ENCODE results near the gene DLX5. TPM values are rescaled to one million over a fixed set of nuclear protein-coding genes. Genes with fewer than 3 reads are reported as not detected.

Gene DLX5
- total RNA-seq, 4 donors from 2014 or later, result 0.69 to 1.3 TPM; not detected in 2

GRCh38 chr7:97020996-97021746, 3.5 kb downstream of the DLX5 start:
- TF ChIP-seq CTCF (IDR thresholded peaks at IDR 0.05), result no peak
- ATAC-seq (ENCODE audit: low FRiP score), result no peak
- no peak for DNase-seq (ENCODE audit: low spot score)

- DNase-seq (ENCODE audit: low spot score), result no peak
- no peak for ATAC-seq (ENCODE audit: low FRiP score)
- no peak for TF ChIP-seq CTCF (IDR thresholded peaks at IDR 0.05)
These were observed 4.0 kb downstream of the DLX5 start for GRCh38 chr7:97020601-97020995.

- DNase-seq (ENCODE audit: low spot score), result no peak
- ATAC-seq (ENCODE audit: low FRiP score), result no peak
- TF ChIP-seq CTCF (IDR thresholded peaks at IDR 0.05), result no peak
These were observed 4.9 kb downstream of the DLX5 start for GRCh38 chr7:97019710-97020225.

GRCh38 chr7:97018791-97019531, 5.7 kb downstream of the DLX5 start:
- no peak for TF ChIP-seq CTCF (IDR thresholded peaks at IDR 0.05)
- no peak for DNase-seq (ENCODE audit: low spot score)
- ATAC-seq (ENCODE audit: low FRiP score), result no peak

GRCh38 chr7:97018126-97018601, 6.5 kb downstream of the DLX5 start:
- TF ChIP-seq CTCF (IDR thresholded peaks at IDR 0.05), result no peak
- ATAC-seq (ENCODE audit: low FRiP score), result no peak
- DNase-seq (ENCODE audit: low spot score), result no peak

- no peak for TF ChIP-seq CTCF (IDR thresholded peaks at IDR 0.05)
- ATAC-seq (ENCODE audit: low FRiP score), result no peak
- DNase-seq (ENCODE audit: low spot score), result no peak
These were observed 7.2 kb downstream of the DLX5 start for GRCh38 chr7:97017192-97018125.

Data from omental fat pad (tissue), 4 donors.